Kidney (tissue), 14 donors: Measurements from ENCODE around the gene MDFI. TPM values are rescaled to one million over a fixed set of nuclear protein-coding genes. Genes with fewer than 3 reads are reported as not detected.
"Not testable (repeated sequence)": the region's sequence is repeated elsewhere in the genome, so short reads cannot be mapped to it uniquely, and the experiment has no call there.

ENCODE experiments used
- DNase-seq, 5 donors: peaks; one replicate each; pipeline ENCODE4 v3.0.0-alpha.2; 2013 to 2020
- FAIRE-seq: peaks from 2 replicates; lab custom pipeline; 2012; peaks lifted over from hg19 to GRCh38; lab: Jason Lieb, UNC
- H3K27ac ChIP-seq, 2 donors: one replicate each; pipeline ENCODE4 v1.7.0; 2013; ENCODE audit warnings: low read depth in 2 of 2, low read length in 2 of 2, inconsistent platforms in 1 of 2
- H3K27me3 ChIP-seq: one replicate; pipeline ENCODE4 v1.7.1; 2013; ENCODE audit warnings: low read length, inconsistent platforms; ENCODE audit not compliant: control insufficient read depth, insufficient read depth
- H3K36me3 ChIP-seq, 3 donors: one replicate each; pipeline versions ENCODE4 v1.7.0 to v1.7.1; 2013; ENCODE audit warnings: low read length in 3 of 3, control low read depth in 1 of 3, inconsistent platforms in 1 of 3; ENCODE audit not compliant: insufficient read depth in 3 of 3, control insufficient read depth in 2 of 3
- H3K4me1 ChIP-seq, 3 donors: one replicate each; pipeline versions ENCODE4 v1.7.0 to v1.7.1; 2013; ENCODE audit warnings: low read length in 3 of 3, inconsistent platforms in 1 of 3, low read depth in 1 of 3; ENCODE audit not compliant: control insufficient read depth in 2 of 3, insufficient read depth in 2 of 3
- H3K4me3 ChIP-seq, 3 donors: one replicate each; pipeline versions ENCODE4 v1.7.0 to v1.8.1; 2013; ENCODE audit warnings: low read length in 3 of 3, control low read depth in 1 of 3, inconsistent platforms in 1 of 3
- H3K9ac ChIP-seq, 3 donors: one replicate each; pipeline versions ENCODE4 v1.7.0 to v1.7.1; 2013; ENCODE audit warnings: low read length in 3 of 3, control low read depth in 1 of 3, inconsistent platforms in 1 of 3
- H3K9me3 ChIP-seq, 3 donors: one replicate each; pipeline versions ENCODE4 v1.7.0 to v1.7.1; 2013; ENCODE audit warnings: low read length in 3 of 3, control low read depth in 1 of 3, inconsistent platforms in 1 of 3; ENCODE audit not compliant: control insufficient read depth in 2 of 3, insufficient read depth in 1 of 3
- CTCF ChIP-seq: IDR thresholded peaks from 3 replicates; pipeline ENCODE4 v1.5.1; 2012; ENCODE audit warnings: mild to moderate bottlenecking, moderate library complexity, borderline replicate concordance; ENCODE audit not compliant: insufficient read depth; ENCODE audit errors: extremely low read depth
- intact Hi-C: fragments of 100-400 bp; cut with DNase I; formaldehyde crosslinking; loops from one replicate; pipeline ENCODE4 v1.11.1; 2022
- polyA plus RNA-seq: library from polyadenylated mRNA; stranded (reverse); fragments of 350-450 nt; fragmentation: Illumina TruSeq; extraction: RNeasy Lipid Tissue Mini Kit (QIAGEN cat#74804); gene quantifications from one replicate; pipeline ENCODE4 v1.2.3, GENCODE V29; 2014; ENCODE audit warnings: low read depth, low replicate concordance; ENCODE audit not compliant: insufficient read depth
- total RNA-seq: library from RNA; stranded (reverse); fragmentation: NEBNext Ultra II Directional; extraction: Animal tissue kit (Norgen Biotek cat#: 25700); gene quantifications from one replicate; pipeline ENCODE4 v1.2.1, GENCODE V29; 2021
- donor health status: control.
- donor health status: control.
- donor health status: control.
- donor health status: control.
- donor health status: control.
- donor health status: DM: yes; HTN: yes; CAD: no.
- donor health status: Normal renal cell carcinoma (clear cell type).

Gene MDFI
- total and polyA plus RNA-seq, 2 donors from 2014 or later = 2.3 to 16.9 TPM

GRCh38 chr6:41618598-41618997 lies 19.7 kb upstream of the MDFI start:
- DNase-seq = no peak
- Histone ChIP-seq H3K4me3 (no peak overlapping the region), H3K4me1 (peaks cover 0 to 2% (median 0%) of the 10 kb centered on the region in 3 donors), H3K27me3 (no peaks in the 10 kb centered on the region), H3K9ac (no peak overlapping the region), H3K9me3 (no peaks in the 10 kb centered on the region), H3K27ac (no peak overlapping the region), H3K36me3 (no peaks in the 10 kb centered on the region)
- intact Hi-C loops = no loop called here
- no peak for TF ChIP-seq CTCF
- FAIRE-seq = no peak

GRCh38 chr6:41619193-41619592 lies 19.1 kb upstream of the MDFI start:
- DNase-seq, H3K36me3 ChIP-seq, intact Hi-C loops: not testable (repeated sequence)

GRCh38 chr6:41621367-41621766 lies 16.9 kb upstream of the MDFI start:
- no peak for TF ChIP-seq CTCF
- Histone ChIP-seq H3K27ac (no peak overlapping the region), H3K36me3 (no peaks in the 10 kb centered on the region), H3K27me3 (no peaks in the 10 kb centered on the region), H3K9me3 (no peaks in the 10 kb centered on the region), H3K9ac (no peak overlapping the region), H3K4me3 (no peak overlapping the region), H3K4me1 (peaks cover 0 to 2% (median 2%) of the 10 kb centered on the region in 3 donors)
- FAIRE-seq (no peak), DNase-seq (no peak)
- intact Hi-C loops = no loop called here

More at GRCh38 chr6:41619193-41619592, 19.1 kb upstream of the MDFI start:
- not testable (repeated sequence) for H3K9me3 ChIP-seq, H3K27me3 ChIP-seq, H3K9ac ChIP-seq, H3K4me3 ChIP-seq, H3K4me1 ChIP-seq, FAIRE-seq, H3K27ac ChIP-seq

- Histone ChIP-seq H3K4me1 (peaks cover 2% of the 10 kb centered on the region in 3 donors), H3K9me3 (no peaks in the 10 kb centered on the region), H3K9ac (no peak overlapping the region), H3K27me3 (no peaks in the 10 kb centered on the region), H3K27ac (no peak overlapping the region), H3K4me3 (no peak overlapping the region), H3K36me3 (no peaks in the 10 kb centered on the region)
- no peak for TF ChIP-seq CTCF
- DNase-seq = no peak
- no peak for FAIRE-seq
- intact Hi-C loops = no loop called here
Measured at GRCh38 chr6:41621802-41622201, 16.5 kb upstream of the MDFI start.
